ENCODE measurements around the gene TUBG1. TPM values are rescaled to one million over a fixed set of nuclear protein-coding genes. Genes with fewer than 3 reads are reported as not detected.
"Not testable (repeated sequence)": the region's sequence is repeated elsewhere in the genome, so short reads cannot be mapped to it uniquely, and the experiment has no call there.

Gene TUBG1
- total RNA-seq, 1 donor from 2014 or later, result 46.0 TPM

DNA sequence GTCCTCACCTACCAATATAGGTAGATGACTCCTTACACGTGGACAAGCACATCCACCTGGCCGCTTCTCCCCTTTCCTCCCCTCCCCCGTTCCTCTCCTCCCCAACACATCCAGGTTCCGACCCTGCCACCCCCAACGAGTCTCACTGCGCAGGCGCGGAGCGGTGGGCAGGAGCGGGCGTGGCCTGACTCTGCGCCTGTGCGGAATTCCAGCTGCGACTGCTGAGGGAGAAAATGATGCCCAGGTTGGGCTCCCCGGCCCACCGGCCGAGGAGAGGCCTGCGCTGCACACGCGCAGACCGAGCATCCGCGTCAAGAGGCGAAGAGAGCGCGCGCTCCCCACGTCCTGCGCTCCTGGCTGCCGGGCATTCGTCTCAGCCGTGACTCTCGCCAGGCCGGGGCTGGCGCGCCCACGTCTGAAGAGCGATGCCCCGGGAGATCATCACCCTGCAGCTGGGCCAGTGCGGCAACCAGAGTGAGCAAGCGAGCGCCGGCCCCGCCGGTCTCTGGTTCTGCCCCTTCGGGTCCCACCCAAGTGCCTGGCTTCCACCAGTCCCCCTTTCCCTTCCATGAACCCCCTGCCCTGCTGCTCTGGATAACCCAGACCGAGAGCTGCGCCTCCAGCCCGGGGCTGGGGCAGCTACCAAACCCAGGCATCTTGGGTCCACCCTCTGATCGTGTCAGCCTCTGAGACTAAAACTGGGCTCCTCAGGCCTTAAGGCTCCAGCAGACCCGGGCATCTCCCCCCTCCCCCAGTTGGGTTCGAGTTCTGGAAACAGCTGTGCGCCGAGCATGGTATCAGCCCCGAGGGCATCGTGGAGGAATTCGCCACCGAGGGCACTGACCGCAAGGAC is 49.8 kb downstream of the TUBG1 start, which contains the start of gene TUBG2:
Gene TUBG2 (plus strand): TSS at position 206 of the 853 bp plus-strand sequence. CDS start 220 bp downstream, at position 426.
- DNase-seq (peak; percentile 93), ATAC-seq (peak; percentile 96)
- intact Hi-C loops (cut with micrococcal nuclease), result no loop called here

GRCh38 chr17:42659932-42660274 is 50.4 kb downstream of the TUBG1 start:
- DNase-seq; intact Hi-C loops (cut with micrococcal nuclease): not testable (repeated sequence)
- peak; percentile 22 for ATAC-seq

GRCh38 chr17:42660692-42661345 is 51.3 kb downstream of the TUBG1 start:
- no peak for DNase-seq
- intact Hi-C loops (cut with micrococcal nuclease), result no loop called here
- ATAC-seq, result no peak

Other genes with a start within 250 kb of the TUBG1 start
- gene STAT3, start 221.2 kb upstream of the TUBG1 start, total RNA-seq, result 146 TPM
- gene CAVIN1, start 186.4 kb upstream of the TUBG1 start, total RNA-seq, result 216 TPM
- 33.2 TPM for gene ATP6V0A1, start 150.8 kb upstream of the TUBG1 start, total RNA-seq
- 8.3 TPM for gene NAGLU, start 73.4 kb upstream of the TUBG1 start, total RNA-seq
- gene HSD17B1, start 56.8 kb upstream of the TUBG1 start, total RNA-seq, result 1.4 TPM
- gene COASY, start 47.5 kb upstream of the TUBG1 start, total RNA-seq, result 45.2 TPM
- gene MLX, start 42.6 kb upstream of the TUBG1 start, total RNA-seq, result 72.3 TPM
- gene PSMC3IP, start 32.0 kb upstream of the TUBG1 start, total RNA-seq, result 3.1 TPM
- gene RETREG3, start 309 bp upstream of the TUBG1 start, total RNA-seq, result 25.7 TPM
- 17.1 TPM for gene TUBG2, start 49.6 kb downstream of the TUBG1 start, total RNA-seq
- gene PLEKHH3, start 67.3 kb downstream of the TUBG1 start, total RNA-seq, result 35.7 TPM
- gene CCR10, start 72.2 kb downstream of the TUBG1 start, total RNA-seq, result 1.7 TPM
- 7.0 TPM for gene CNTNAP1, start 72.8 kb downstream of the TUBG1 start, total RNA-seq
- 49.6 TPM for gene EZH1, start 135.4 kb downstream of the TUBG1 start, total RNA-seq
- gene RAMP2, start 151.5 kb downstream of the TUBG1 start, total RNA-seq, result 39.3 TPM
- gene VPS25, start 163.8 kb downstream of the TUBG1 start, total RNA-seq, result 29.6 TPM
- not detected for gene WNK4, start 170.9 kb downstream of the TUBG1 start, total RNA-seq
- gene COA3, start 189.0 kb downstream of the TUBG1 start, total RNA-seq, result 70.4 TPM
- 0.10 TPM for gene CNTD1, start 189.2 kb downstream of the TUBG1 start, total RNA-seq
- gene BECN1, start 214.6 kb downstream of the TUBG1 start, total RNA-seq, result 76.8 TPM
- gene PSME3, start 223.7 kb downstream of the TUBG1 start, total RNA-seq, result 71.2 TPM
- gene AOC2, start 234.9 kb downstream of the TUBG1 start, total RNA-seq, result 0.40 TPM
- gene AOC3, start 241.5 kb downstream of the TUBG1 start, total RNA-seq, result 6.1 TPM